MM.1S (cell line): ENCODE data around the gene STK32B.

ENCODE experiments used
- DNase-seq: peaks from one replicate; pipeline ENCODE4 v3.0.0-alpha.2; 2015
- H2AFZ ChIP-seq: fragments of 300-600 bp; sonication (generic); 2 replicates; pipeline ENCODE4 v1.6.0; 2016; ENCODE audit warnings: antibody characterized with exemption, low read length
- H3F3A ChIP-seq: fragments of 300-600 bp; sonication (generic); 2 replicates; pipeline ENCODE4 v1.6.1; 2016; ENCODE audit warnings: mild to moderate bottlenecking, antibody characterized with exemption, low read length, moderate library complexity, mixed read lengths; ENCODE audit not compliant: insufficient read depth
- H3K27ac ChIP-seq: fragments of 300-600 bp; sonication (generic); 2 replicates; pipeline ENCODE4 v1.5.1; 2016; ENCODE audit warnings: mild to moderate bottlenecking, low read length
- H3K27me3 ChIP-seq: fragments of 300-600 bp; sonication (generic); replicated peaks from 2 replicates; pipeline ENCODE4 v1.6.0; 2016; ENCODE audit warnings: low read length; ENCODE audit not compliant: insufficient read depth
- H3K36me3 ChIP-seq: fragments of 300-600 bp; sonication (generic); replicated peaks from 2 replicates; pipeline ENCODE4 v1.6.1; 2016; ENCODE audit warnings: mild to moderate bottlenecking, low read length, mixed read lengths; ENCODE audit not compliant: insufficient read depth
- H3K4me1 ChIP-seq: fragments of 300-600 bp; sonication (generic); 2 replicates; pipeline ENCODE4 v1.6.1; 2016; ENCODE audit warnings: low read length, mixed read lengths
- H3K4me2 ChIP-seq: fragments of 300-600 bp; sonication (generic); 2 replicates; pipeline ENCODE4 v1.6.0; 2016; ENCODE audit warnings: low read depth, low read length
- H3K4me3 ChIP-seq: fragments of 300-600 bp; sonication (generic); 2 replicates; pipeline ENCODE4 v1.5.1; 2016; ENCODE audit warnings: low read length, mixed read lengths
- H3K79me2 ChIP-seq: fragments of 300-600 bp; sonication (generic); 2 replicates; pipeline ENCODE4 v1.6.1; 2016; ENCODE audit warnings: mixed run types, low read length, mixed read lengths
- H3K9ac ChIP-seq: fragments of 300-600 bp; sonication (generic); 2 replicates; pipeline ENCODE4 v1.6.1; 2016; ENCODE audit warnings: low read length, mixed read lengths
- H3K9me2 ChIP-seq: fragments of 300-600 bp; sonication (generic); replicated peaks from 2 replicates; pipeline ENCODE4 v1.6.1; 2016; ENCODE audit warnings: mild to moderate bottlenecking, low read length, mixed read lengths; ENCODE audit not compliant: insufficient read depth
- H3K9me3 ChIP-seq: fragments of 300-600 bp; sonication (generic); replicated peaks from 2 replicates; pipeline ENCODE4 v1.6.1; 2016; ENCODE audit warnings: mild to moderate bottlenecking, low read length, mixed read lengths; ENCODE audit not compliant: insufficient read depth
- H4K20me1 ChIP-seq: fragments of 300-600 bp; sonication (generic); 2 replicates; pipeline ENCODE4 v1.6.1; 2016; ENCODE audit warnings: mild to moderate bottlenecking, low read length, moderate library complexity, mixed read lengths; ENCODE audit not compliant: insufficient read depth
- CTCF ChIP-seq: fragments of 300-600 bp; sonication (generic); IDR thresholded peaks from 2 replicates; pipeline ENCODE4 v1.5.1; 2016; ENCODE audit warnings: antibody characterized with exemption, low read length, mixed read lengths
- EZH2 ChIP-seq: fragments of 300-600 bp; sonication (generic); optimal IDR thresholded peaks from 2 replicates; pipeline ENCODE3; 2017; ENCODE audit warnings: low read depth, mild to moderate bottlenecking, antibody characterized with exemption, low read length, mixed read lengths
- EZH2phosphoT487 ChIP-seq: fragments of 300-600 bp; sonication (generic); IDR thresholded peaks from 2 replicates; pipeline ENCODE4 v1.6.1; 2018; ENCODE audit warnings: antibody characterized with exemption, low read length

STK32B gene

GRCh38 chr4:5337731-5338130 is 286.5 kb downstream of the STK32B start:
- no peaks in the 10 kb centered on the region for H3F3A ChIP-seq
- H3K79me2 ChIP-seq, result no peaks in the 10 kb centered on the region
- H3K9ac ChIP-seq, result no peak overlapping the region
- no peak overlapping the region for H2AFZ ChIP-seq
- no peaks in the 10 kb centered on the region for H3K4me1 ChIP-seq
- H3K27me3 ChIP-seq, result no peaks in the 10 kb centered on the region
- no peak overlapping the region for H3K4me3 ChIP-seq
- H3K36me3 ChIP-seq, result no peaks in the 10 kb centered on the region
- TF ChIP-seq EZH2 (no peak), CTCF (no peak), EZH2phosphoT487 (no peak)
- H3K27ac ChIP-seq, result no peak overlapping the region
- DNase-seq, result no peak
- H3K9me2 ChIP-seq, result no peaks in the 10 kb centered on the region
- H3K4me2 ChIP-seq, result no peak overlapping the region
- H3K9me3 ChIP-seq, result no peaks in the 10 kb centered on the region
- no peaks in the 10 kb centered on the region for H4K20me1 ChIP-seq

- Histone ChIP-seq H2AFZ (no peak overlapping the region), H3K9ac (no peak overlapping the region), H3K4me3 (no peak overlapping the region), H3K9me3 (no peaks in the 10 kb centered on the region), H3K27ac (no peak overlapping the region), H3K4me1 (no peaks in the 10 kb centered on the region), H3K36me3 (no peaks in the 10 kb centered on the region), H3K9me2 (no peaks in the 10 kb centered on the region), H3K4me2 (no peak overlapping the region), H4K20me1 (no peaks in the 10 kb centered on the region), H3F3A (no peaks in the 10 kb centered on the region), H3K27me3 (no peaks in the 10 kb centered on the region), H3K79me2 (no peaks in the 10 kb centered on the region)
- no peak for TF ChIP-seq CTCF
- TF ChIP-seq EZH2phosphoT487, result no peak
- TF ChIP-seq EZH2, result no peak
- DNase-seq, result no peak
These were observed 287.3 kb downstream of the STK32B start for GRCh38 chr4:5338531-5338930.

GRCh38 chr4:5340991-5341451 is 289.7 kb downstream of the STK32B start:
- no peak for DNase-seq
- Histone ChIP-seq H3K4me2 (no peak overlapping the region), H2AFZ (no peak overlapping the region)

GRCh38 chr4:5341526-5341925 is 290.2 kb downstream of the STK32B start:
- H3K9me3 ChIP-seq, result no peaks in the 10 kb centered on the region
- no peaks in the 10 kb centered on the region for H3K4me1 ChIP-seq
- H2AFZ ChIP-seq, result no peak overlapping the region
- no peak for DNase-seq
- no peak overlapping the region for H3K27ac ChIP-seq
- no peaks in the 10 kb centered on the region for H3F3A ChIP-seq
- no peaks in the 10 kb centered on the region for H4K20me1 ChIP-seq
- H3K4me3 ChIP-seq, result no peak overlapping the region
- H3K36me3 ChIP-seq, result no peaks in the 10 kb centered on the region
- H3K79me2 ChIP-seq, result no peaks in the 10 kb centered on the region
- TF ChIP-seq EZH2phosphoT487 (no peak), CTCF (no peak), EZH2 (no peak)
- H3K9me2 ChIP-seq, result no peaks in the 10 kb centered on the region
- H3K4me2 ChIP-seq, result no peak overlapping the region
- H3K27me3 ChIP-seq, result no peaks in the 10 kb centered on the region
- no peak overlapping the region for H3K9ac ChIP-seq

More at GRCh38 chr4:5340991-5341451, 289.7 kb downstream of the STK32B start:
- no peak overlapping the region for H3K27ac ChIP-seq
- no peaks in the 10 kb centered on the region for H3F3A ChIP-seq
- H3K27me3 ChIP-seq, result no peaks in the 10 kb centered on the region
- no peak overlapping the region for H3K4me3 ChIP-seq
- TF ChIP-seq EZH2 (no peak), EZH2phosphoT487 (no peak)
- H3K9me2 ChIP-seq, result no peaks in the 10 kb centered on the region
- H4K20me1 ChIP-seq, result no peaks in the 10 kb centered on the region
- no peaks in the 10 kb centered on the region for H3K79me2 ChIP-seq
- H3K9me3 ChIP-seq, result no peaks in the 10 kb centered on the region
- no peaks in the 10 kb centered on the region for H3K4me1 ChIP-seq
- H3K36me3 ChIP-seq, result no peaks in the 10 kb centered on the region
- no peak overlapping the region for H3K9ac ChIP-seq
